ENCODE results near the gene MTHFSD.

MTHFSD gene

DNA sequence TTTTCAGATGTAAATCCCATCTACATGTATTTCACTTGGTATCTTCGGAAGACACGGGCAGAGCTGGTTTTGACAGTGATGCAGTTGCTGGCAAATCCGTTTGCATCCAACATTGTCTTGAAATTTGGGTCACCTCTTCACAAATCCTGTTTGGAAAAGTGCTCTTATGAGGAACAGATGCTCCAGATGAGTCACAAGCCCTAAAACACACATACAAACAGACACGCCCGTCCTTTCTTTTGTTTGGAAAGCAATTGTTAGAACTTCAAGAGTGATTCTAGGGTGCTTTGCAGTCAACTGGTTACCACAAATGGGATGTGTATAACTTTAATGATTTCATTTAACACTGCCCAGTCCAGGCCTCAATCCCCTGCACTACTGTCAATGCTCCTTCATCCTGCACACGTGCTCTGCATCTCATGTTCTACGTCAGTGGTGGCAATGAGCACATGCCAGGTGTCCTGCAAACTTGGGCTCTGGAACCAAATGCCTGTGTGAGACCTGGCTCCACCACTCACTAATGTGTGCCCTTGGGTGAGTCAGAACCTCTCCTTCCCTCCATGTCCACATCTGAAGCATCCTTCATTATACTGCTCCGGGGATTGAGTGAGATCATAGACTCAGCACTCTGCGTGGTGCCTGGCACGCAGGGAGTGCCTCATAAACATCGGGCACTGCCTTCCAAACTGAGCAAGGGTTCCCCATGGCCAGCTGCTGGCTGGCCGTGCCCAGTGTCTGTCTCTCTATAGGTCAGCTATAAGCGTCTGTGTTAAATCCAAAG, 64.0 kb downstream of the MTHFSD start:
- peak; percentile 75 for DNase-seq (ENCODE audit: low spot score)

DNA sequence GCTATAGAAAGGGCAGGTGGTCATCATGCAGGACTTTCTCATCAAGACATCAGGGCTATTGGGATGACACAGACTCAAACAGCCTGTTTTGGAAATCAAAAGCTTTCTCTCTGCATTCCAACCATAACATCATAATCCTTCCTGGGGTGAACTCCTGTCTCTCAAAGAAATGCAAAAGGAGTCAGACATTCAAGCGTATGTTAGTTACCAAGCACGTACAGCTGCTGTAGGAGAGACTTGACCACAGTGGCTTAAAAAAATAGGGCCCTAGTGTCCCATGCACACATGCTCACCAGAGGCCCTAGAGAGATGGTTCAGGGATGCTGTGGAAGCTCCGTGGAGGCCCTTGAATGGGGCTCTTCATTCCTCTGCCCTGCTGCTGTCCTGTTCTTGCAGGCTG, 69.3 kb downstream of the MTHFSD start:
- no peak for DNase-seq (ENCODE audit: low spot score)

DNA sequence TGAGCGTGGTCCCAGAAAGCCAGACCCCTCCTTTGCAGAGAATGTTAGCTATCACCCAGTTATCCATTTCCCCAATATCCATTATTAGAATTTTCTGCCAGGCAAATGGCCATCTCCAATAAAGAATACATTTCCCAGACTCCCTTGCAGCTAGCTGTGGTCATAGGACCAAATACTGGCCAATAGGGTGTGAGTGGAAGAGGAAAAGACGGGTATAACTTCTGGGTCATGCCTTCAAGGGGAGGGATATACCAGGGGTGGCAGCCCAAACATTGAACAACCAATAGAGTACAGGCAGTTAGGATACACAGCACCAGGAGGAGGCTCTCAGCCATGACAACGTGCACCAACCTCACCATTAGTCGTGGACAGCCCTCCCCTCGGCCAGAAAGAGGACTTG, 70.8 kb downstream of the MTHFSD start:
- no peak for DNase-seq (ENCODE audit: low spot score)

DNA sequence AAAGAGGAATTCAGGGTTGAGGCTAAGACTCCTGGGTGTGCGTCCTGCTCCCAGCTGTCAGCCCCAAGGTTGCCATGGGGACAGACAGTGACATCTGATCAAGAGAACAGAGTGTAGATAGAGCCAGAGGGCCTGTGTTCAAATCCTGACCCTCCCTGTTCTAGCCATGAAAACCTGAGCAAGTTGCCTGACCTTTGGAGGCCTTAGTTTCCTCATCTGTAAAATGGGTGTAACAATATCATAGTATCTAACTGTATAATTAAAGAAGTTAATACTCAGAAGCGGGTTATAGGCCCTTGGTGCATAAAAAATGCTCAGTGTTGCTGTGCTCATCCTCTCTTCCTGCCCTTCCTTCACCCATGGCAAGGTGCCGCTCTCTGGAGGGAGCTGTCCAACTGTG, 73.4 kb downstream of the MTHFSD start:
- DNase-seq (ENCODE audit: low spot score): no peak

DNA sequence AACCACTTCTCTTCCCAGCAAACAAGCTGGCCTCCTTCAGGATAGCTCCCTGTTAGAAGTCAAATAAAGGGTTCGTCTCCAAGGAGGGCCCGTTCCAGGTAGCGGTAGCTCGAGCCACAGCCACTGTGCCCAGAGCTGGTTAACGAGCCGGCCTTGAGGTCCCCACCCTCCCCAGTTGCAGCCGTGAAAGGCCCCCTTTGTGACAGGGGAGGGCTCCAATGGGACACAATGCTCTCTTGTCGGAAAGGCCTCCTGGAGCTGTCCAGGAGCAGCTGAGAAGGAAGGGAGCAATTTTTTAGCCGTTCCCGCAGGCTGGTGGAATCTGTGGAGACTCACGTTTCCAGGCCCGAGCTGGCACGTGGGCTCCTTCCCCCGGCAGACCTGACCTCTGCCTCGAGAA, 74.6 kb downstream of the MTHFSD start:
- DNase-seq (ENCODE audit: low spot score): no peak

Measured in SW480 (cell line).